BJ (cell line): ENCODE results near the gene MGMT. TPM values are rescaled to one million over a fixed set of nuclear protein-coding genes. Genes with fewer than 3 reads are reported as not detected.

Source experiments
- CTCF ChIA-PET: fragments of 350-600 bp; formaldehyde crosslinking; extraction: SDS; loops from one replicate; lab custom pipeline; 2021; ENCODE audit warnings: antibody characterized with exemption, inconsistent platforms; lab: Yijun Ruan, JAX
- POLR2A ChIA-PET: fragments of 300-600 bp; sonication (Branson Sonifier 250); formaldehyde crosslinking; extraction: SDS; loops from one replicate; lab custom pipeline; 2021; ENCODE audit warnings: antibody characterized with exemption; lab: Charles Lee
- DNase-seq: peaks from one replicate; pipeline ENCODE4 v3.0.0-alpha.2; 2011; ENCODE audit warnings: low read depth
- H3K27me3 ChIP-seq: 2 replicates; pipeline ENCODE4 v1.6.0; 2011; ENCODE audit warnings: low read length; ENCODE audit not compliant: control insufficient read depth, insufficient read depth
- H3K36me3 ChIP-seq: 2 replicates; pipeline ENCODE4 v1.5.1; 2011; ENCODE audit warnings: low read length; ENCODE audit not compliant: control insufficient read depth, insufficient read depth
- H3K4me3 ChIP-seq: 2 replicates; pipeline ENCODE4 v1.5.1; 2011; ENCODE audit warnings: low read depth, mild to moderate bottlenecking, control low read depth, low read length
- polyA plus RNA-seq: library from polyadenylated mRNA; depleted of rRNA; stranded (reverse); fragments of >200 nt; gene quantifications from 2 replicates; pipeline ENCODE4 v1.2.3, GENCODE V29; 2011
- TF ChIP-seq, protein P1 (sequence below): IDR thresholded peaks from 2 replicates; pipeline ENCODE4 v1.5.1; 2011; ENCODE audit warnings: low read depth, mild to moderate bottlenecking, control low read depth, inconsistent platforms, low read length, moderate library complexity; ENCODE audit not compliant: insufficient read depth

Gene MGMT
- polyA plus RNA-seq, 1 experiment: 21.0 TPM

DNA sequence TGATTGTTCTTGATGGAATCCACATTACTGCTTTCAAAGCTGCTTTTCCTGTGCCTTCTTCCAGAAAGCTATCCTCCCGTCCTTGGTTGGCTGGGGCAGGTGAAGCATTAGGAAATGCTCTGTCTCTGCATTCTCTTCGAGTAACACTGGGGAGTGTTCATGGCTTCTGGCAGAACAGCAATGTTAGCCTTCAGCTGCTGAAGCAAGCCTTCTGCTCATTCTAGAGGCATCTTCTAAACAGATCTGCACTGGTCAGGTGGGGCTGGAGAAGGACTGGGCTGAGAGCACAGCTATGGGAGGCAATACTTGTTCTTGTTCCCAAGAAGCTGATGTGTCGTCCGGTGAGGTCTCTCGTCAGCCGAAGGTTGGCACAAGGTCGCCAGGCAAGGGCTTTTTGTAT lies 80.6 kb downstream of the MGMT start:
- CTCF ChIA-PET: interaction anchor here (0.9 kb wide), 1 partner anchor 10 kb away, joined by 3 read pairs; no protein-coding TSS in a partner anchor
- H3K27me3 ChIP-seq: no peaks in the 10 kb centered on the region
- POLR2A ChIA-PET: no interaction called here
- TF ChIP-seq, protein P1, sequence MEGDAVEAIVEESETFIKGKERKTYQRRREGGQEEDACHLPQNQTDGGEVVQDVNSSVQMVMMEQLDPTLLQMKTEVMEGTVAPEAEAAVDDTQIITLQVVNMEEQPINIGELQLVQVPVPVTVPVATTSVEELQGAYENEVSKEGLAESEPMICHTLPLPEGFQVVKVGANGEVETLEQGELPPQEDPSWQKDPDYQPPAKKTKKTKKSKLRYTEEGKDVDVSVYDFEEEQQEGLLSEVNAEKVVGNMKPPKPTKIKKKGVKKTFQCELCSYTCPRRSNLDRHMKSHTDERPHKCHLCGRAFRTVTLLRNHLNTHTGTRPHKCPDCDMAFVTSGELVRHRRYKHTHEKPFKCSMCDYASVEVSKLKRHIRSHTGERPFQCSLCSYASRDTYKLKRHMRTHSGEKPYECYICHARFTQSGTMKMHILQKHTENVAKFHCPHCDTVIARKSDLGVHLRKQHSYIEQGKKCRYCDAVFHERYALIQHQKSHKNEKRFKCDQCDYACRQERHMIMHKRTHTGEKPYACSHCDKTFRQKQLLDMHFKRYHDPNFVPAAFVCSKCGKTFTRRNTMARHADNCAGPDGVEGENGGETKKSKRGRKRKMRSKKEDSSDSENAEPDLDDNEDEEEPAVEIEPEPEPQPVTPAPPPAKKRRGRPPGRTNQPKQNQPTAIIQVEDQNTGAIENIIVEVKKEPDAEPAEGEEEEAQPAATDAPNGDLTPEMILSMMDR: no peak
- H3K4me3 ChIP-seq: no peak overlapping the region
- H3K36me3 ChIP-seq: no peaks in the 10 kb centered on the region
- DNase-seq: no peak

DNA sequence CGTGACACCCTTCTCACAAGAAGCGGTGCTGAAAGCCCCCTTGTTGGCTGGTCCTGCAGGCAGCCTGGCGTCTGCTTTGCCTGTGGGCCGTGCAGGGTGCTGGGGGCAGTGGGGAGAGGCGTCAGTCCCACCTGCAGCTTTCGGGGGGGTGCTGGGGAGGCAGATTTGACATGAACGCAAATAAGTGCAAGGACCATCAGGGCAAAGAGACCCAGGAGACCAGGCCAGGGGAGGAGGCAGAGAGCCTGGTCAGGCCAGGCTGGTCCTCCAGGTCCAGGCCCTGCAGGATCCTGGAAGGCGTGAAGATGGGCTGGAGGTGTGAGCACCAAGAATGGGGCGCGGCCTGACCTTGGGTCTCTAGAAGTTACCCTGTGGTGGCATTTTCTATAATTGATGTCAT lies 81.6 kb downstream of the MGMT start:
- Histone ChIP-seq H3K36me3 (no peaks in the 10 kb centered on the region), H3K4me3 (no peak overlapping the region), H3K27me3 (no peaks in the 10 kb centered on the region)
- CTCF ChIA-PET: no interaction called here
- TF ChIP-seq, protein P1: no peak
- DNase-seq: no peak
- POLR2A ChIA-PET: no interaction called here

DNA sequence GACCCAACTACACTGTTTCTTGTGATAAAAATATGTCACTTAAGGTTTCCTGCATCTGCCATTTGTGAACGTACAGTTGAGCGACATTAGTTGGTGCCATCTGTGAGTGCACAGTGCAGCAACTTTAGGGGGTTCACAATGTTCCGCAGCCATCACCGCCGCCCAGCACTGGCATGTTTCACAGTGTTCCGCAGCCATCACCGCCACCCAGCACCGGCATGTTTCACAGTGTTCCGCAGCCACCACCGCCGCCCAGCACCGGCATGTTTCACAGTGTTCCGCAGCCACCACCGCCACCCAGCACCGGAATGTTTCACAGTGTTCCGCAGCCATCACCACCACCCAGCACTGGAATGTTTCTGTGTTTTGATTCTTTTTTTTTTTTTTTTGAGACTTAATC lies 83.0 kb downstream of the MGMT start:
- ChIA-PET POLR2A (no interaction called here), CTCF (no interaction called here)
- Histone ChIP-seq H3K36me3 (no peaks in the 10 kb centered on the region), H3K4me3 (no peak overlapping the region), H3K27me3 (no peaks in the 10 kb centered on the region)
- TF ChIP-seq, protein P1: no peak
- no peak for DNase-seq

DNA sequence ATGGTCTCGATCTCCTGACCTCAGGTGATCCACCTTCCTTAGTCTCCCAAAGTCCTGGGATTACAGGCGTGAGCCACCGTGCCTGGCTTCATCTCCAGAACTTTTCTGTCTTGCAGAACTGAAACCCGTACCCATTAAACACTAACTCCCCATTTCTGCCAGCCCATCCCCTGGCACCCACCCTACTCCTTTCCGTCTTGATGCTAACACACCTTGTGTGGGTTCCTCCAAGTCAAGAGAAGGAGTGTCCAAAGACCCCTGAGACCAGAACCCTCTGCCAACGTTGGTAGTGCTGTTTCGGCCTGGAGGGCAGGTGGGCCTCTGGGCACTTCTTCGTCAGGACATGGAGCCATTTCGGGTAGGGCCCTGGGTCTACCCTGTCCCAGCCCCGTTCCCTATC lies 83.6 kb downstream of the MGMT start:
- DNase-seq: no peak
- H3K27me3 ChIP-seq: no peaks in the 10 kb centered on the region
- no peaks in the 10 kb centered on the region for H3K36me3 ChIP-seq
- H3K4me3 ChIP-seq: no peak overlapping the region
- TF ChIP-seq, protein P1: no peak
- CTCF ChIA-PET: no interaction called here
- POLR2A ChIA-PET: no interaction called here

DNA sequence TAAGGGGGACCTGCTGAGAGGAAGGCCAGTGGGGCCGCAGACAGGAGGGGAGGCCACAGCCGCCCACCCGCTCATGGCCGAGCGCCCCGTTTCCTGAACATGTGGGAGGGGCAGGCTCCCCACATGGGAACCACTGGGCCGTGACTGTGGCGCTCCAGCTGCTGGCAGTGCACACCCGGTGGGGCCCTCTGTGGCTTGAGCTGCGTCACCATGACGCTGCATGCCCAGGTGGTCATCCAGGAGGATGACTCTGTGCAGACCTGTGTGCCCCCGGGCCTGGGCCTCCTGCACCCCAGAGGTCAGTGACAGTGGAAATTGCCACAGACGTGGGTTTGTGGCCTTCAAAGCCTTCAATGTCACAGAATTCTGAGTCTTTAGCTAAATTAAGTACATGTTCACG lies 85.1 kb downstream of the MGMT start:
- H3K36me3 ChIP-seq: no peaks in the 10 kb centered on the region
- H3K4me3 ChIP-seq: no peak overlapping the region
- TF ChIP-seq, protein P1: no peak
- H3K27me3 ChIP-seq: no peaks in the 10 kb centered on the region
- ChIA-PET CTCF (no interaction called here), POLR2A (no interaction called here)
- DNase-seq: no peak
